ENCODE results near the gene A4GNT.

A4GNT gene

DNA sequence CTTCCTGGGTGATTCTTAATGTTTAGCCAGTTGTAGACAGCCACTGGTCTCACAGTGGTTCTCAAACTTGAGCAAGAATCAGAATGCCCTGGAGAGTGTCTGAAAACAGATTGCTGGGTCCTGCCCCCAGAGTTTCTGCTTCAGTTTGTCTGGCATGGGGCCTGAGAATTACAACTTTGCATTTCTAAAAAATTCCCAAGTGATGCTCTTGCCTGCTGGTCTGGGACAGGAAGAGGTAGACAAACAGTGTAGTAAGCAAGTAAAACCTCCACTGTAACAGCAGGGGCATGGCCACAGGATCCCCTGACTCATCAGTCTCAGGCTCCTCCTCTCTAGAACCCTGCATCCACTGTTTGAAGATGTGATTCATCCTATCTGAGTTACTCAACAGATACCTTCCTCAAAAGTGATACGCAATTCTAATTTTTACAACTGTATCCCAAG lies 53.3 kb downstream of the A4GNT start:
- POLR2A ChIA-PET, result no interaction called here
- no peak for DNase-seq (ENCODE audit: extremely low spot score)
- CTCF ChIA-PET, result interaction anchor here (0.9 kb wide), 1 partner anchor 27 kb away, joined by 3 read pairs; no protein-coding TSS in a partner anchor
- no peak for TF ChIP-seq FOXK2 (IDR thresholded peaks at IDR 0.05)
- TF ChIP-seq TARDBP (IDR thresholded peaks at IDR 0.05), result no peak
- TF ChIP-seq ZNF384 (IDR thresholded peaks at IDR 0.05), result no peak
- TF ChIP-seq FOXM1 (IDR thresholded peaks at IDR 0.05; ENCODE audit: borderline replicate concordance), result no peak
- TF ChIP-seq LEF1 (IDR thresholded peaks at IDR 0.05; ENCODE audit: borderline replicate concordance), result no peak
- TF ChIP-seq ELF4 (IDR thresholded peaks at IDR 0.05), result no peak
- TF ChIP-seq SP1 (IDR thresholded peaks at IDR 0.05), result no peak

GRCh38 chr3:138078096-138078495 lies 54.1 kb downstream of the A4GNT start:
- POLR2A ChIA-PET, result no interaction called here
- CTCF ChIA-PET, result no interaction called here
- DNase-seq (ENCODE audit: extremely low spot score), result no peak
- TF ChIP-seq ELF4 (IDR thresholded peaks at IDR 0.05) (no peak), FOXA1 (IDR thresholded peaks at IDR 0.05) (no peak), BHLHE40 (IDR thresholded peaks at IDR 0.05; ENCODE audit: borderline replicate concordance) (no peak), LEF1 (IDR thresholded peaks at IDR 0.05; ENCODE audit: borderline replicate concordance) (no peak), TARDBP (IDR thresholded peaks at IDR 0.05) (no peak), FOXM1 (IDR thresholded peaks at IDR 0.05; ENCODE audit: borderline replicate concordance) (no peak), ZNF384 (IDR thresholded peaks at IDR 0.05) (no peak), FOXK2 (IDR thresholded peaks at IDR 0.05) (no peak), NFRKB (IDR thresholded peaks at IDR 0.05) (no peak), ARNT (IDR thresholded peaks at IDR 0.05) (no peak), L3MBTL2 (conservative IDR thresholded peaks at IDR 0.05) (no peak), SP1 (IDR thresholded peaks at IDR 0.05) (no peak)

Measured in HEK293T (cell line).